Osteocyte (in vitro differentiated cells): ENCODE results near the gene CCDC134. TPM values are rescaled to one million over a fixed set of nuclear protein-coding genes. Genes with fewer than 3 reads are reported as not detected.
"Not testable (repeated sequence)": the region's sequence is repeated elsewhere in the genome, so short reads cannot be mapped to it uniquely, and the experiment has no call there.

Source experiments
- DNase-seq: peaks from one replicate; pipeline ENCODE4 v3.0.0; 2021; ENCODE audit warnings: mixed read lengths; ENCODE audit not compliant: unreplicated experiment; ENCODE audit errors: extremely low spot score
- H3K27ac Mint-ChIP-seq: one replicate; pipeline ENCODE4 v1.8.0; 2021; ENCODE audit warnings: mild to moderate bottlenecking, mixed read lengths; ENCODE audit not compliant: unreplicated experiment
- H3K27me3 Mint-ChIP-seq: one replicate; pipeline ENCODE4 v1.8.0; 2021; ENCODE audit warnings: mixed read lengths; ENCODE audit not compliant: unreplicated experiment
- H3K36me3 Mint-ChIP-seq: one replicate; pipeline ENCODE4 v1.8.0; 2021; ENCODE audit warnings: mixed read lengths; ENCODE audit not compliant: unreplicated experiment
- H3K4me1 Mint-ChIP-seq: one replicate; pipeline ENCODE4 v1.8.0; 2021; ENCODE audit warnings: mixed read lengths; ENCODE audit not compliant: unreplicated experiment
- H3K4me3 Mint-ChIP-seq: one replicate; pipeline ENCODE4 v1.8.0; 2021; ENCODE audit warnings: mild to moderate bottlenecking, moderate library complexity, mixed read lengths; ENCODE audit not compliant: unreplicated experiment
- H3K9me3 Mint-ChIP-seq: one replicate; pipeline ENCODE4 v1.8.0; 2021; ENCODE audit warnings: mixed read lengths; ENCODE audit not compliant: unreplicated experiment
- total RNA-seq: library from RNA; stranded (reverse); gene quantifications from 2 replicates; pipeline ENCODE4 v1.2.1, GENCODE V29; 2021
- TF ChIP-seq, protein P1 (sequence below): fragments of 200-600 bp; sonication (generic); IDR thresholded peaks from 2 replicates; pipeline ENCODE4 v1.5.0; 2021; ENCODE audit warnings: antibody characterized with exemption, mild to moderate bottlenecking, moderate library complexity

Gene CCDC134
- total RNA-seq, 1 donor from 2014 or later = 7.8 TPM

- H3K27ac Mint-ChIP-seq = peak overlapping the region; percentile 99
- H3K36me3 Mint-ChIP-seq = peaks cover 14% of the 10 kb centered on the region
- DNase-seq = no peak
- H3K4me3 Mint-ChIP-seq = peak overlapping the region; percentile 91
- no peaks in the 10 kb centered on the region for H3K27me3 Mint-ChIP-seq
- peaks cover 47% of the 10 kb centered on the region for H3K4me1 Mint-ChIP-seq
- TF ChIP-seq, protein P1, sequence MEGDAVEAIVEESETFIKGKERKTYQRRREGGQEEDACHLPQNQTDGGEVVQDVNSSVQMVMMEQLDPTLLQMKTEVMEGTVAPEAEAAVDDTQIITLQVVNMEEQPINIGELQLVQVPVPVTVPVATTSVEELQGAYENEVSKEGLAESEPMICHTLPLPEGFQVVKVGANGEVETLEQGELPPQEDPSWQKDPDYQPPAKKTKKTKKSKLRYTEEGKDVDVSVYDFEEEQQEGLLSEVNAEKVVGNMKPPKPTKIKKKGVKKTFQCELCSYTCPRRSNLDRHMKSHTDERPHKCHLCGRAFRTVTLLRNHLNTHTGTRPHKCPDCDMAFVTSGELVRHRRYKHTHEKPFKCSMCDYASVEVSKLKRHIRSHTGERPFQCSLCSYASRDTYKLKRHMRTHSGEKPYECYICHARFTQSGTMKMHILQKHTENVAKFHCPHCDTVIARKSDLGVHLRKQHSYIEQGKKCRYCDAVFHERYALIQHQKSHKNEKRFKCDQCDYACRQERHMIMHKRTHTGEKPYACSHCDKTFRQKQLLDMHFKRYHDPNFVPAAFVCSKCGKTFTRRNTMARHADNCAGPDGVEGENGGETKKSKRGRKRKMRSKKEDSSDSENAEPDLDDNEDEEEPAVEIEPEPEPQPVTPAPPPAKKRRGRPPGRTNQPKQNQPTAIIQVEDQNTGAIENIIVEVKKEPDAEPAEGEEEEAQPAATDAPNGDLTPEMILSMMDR = no peak
- no peaks in the 10 kb centered on the region for H3K9me3 Mint-ChIP-seq
These were observed 31.5 kb downstream of the CCDC134 start for GRCh38 chr22:41831828-41832552.

DNA sequence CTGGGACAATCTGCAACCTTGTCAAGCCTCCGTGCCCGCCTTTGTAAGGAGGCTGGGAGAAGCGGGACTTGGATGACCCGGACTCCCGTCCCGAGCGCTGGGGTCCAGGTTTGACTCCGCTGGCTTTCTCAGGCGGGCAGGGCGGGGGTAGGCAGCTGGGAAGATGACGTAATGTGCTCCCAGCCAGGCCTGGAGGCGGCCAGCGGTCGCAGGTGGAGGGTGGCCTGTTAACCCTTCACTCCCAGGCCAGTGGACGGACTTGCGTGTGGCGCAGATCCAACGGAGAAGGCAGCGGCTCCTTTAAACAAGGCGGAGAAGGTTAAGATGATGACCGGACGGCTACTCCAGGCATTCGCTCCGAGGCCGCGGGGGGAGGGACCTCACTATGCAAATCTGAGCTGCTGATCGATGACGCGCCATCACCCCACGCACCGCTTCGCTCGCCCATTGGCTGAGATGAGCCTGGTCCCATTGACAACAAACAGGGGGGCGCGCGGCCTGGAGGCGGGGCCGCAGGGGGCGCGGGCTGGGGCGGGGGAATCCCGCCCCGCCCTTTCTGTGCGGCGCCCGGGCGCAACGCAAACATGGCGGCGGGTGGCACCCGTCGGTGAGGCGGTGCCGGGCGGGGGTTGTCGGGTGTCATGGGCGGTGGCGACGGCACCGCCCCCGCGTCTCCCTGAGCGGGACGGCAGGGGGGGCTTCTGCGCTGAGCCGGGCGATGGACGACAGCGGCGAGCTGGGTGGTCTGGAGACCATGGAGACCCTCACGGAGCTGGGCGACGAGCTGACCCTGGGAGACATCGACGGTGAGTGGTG is 32.3 kb downstream of the CCDC134 start, which contains the start of gene SREBF2:
SREBF2 (plus strand) TSS at position 553 of the 816 bp plus-strand sequence; CDS start at position 719, 166 bp downstream.
- H3K4me3 Mint-ChIP-seq = peak within 1 kb of the TSS; percentile 94
- H3K9me3 Mint-ChIP-seq = no peaks in the 10 kb centered on the region
- H3K36me3 Mint-ChIP-seq = peaks cover 15% of the 10 kb centered on the region
- H3K4me1 Mint-ChIP-seq = peaks cover 47% of the 10 kb centered on the region
- no peaks in the 10 kb centered on the region for H3K27me3 Mint-ChIP-seq
- peak within 1 kb of the TSS; percentile 99 for H3K27ac Mint-ChIP-seq
- TF ChIP-seq, protein P1 = no peak
- DNase-seq = peak; percentile 99

- Mint-ChIP-seq H3K27ac (peak overlapping the region; percentile 90), H3K27me3 (no peaks in the 10 kb centered on the region), H3K4me1 (peaks cover 46% of the 10 kb centered on the region), H3K9me3 (no peaks in the 10 kb centered on the region), H3K4me3 (peak overlapping the region; percentile 94), H3K36me3 (peaks cover 20% of the 10 kb centered on the region)
- no peak for DNase-seq
- TF ChIP-seq, protein P1 = no peak
These were observed 33.0 kb downstream of the CCDC134 start for GRCh38 chr22:41833369-41834004.

GRCh38 chr22:41834005-41834944 is 33.8 kb downstream of the CCDC134 start:
- Mint-ChIP-seq H3K4me1 (peaks cover 51% of the 10 kb centered on the region), H3K27me3 (no peaks in the 10 kb centered on the region), H3K36me3 (peaks cover 20% of the 10 kb centered on the region), H3K4me3 (peak overlapping the region; percentile 94), H3K27ac (peak overlapping the region; percentile 90), H3K9me3 (no peaks in the 10 kb centered on the region)
- TF ChIP-seq, protein P1 = no peak
- DNase-seq = no peak

- not testable (repeated sequence) for H3K27ac Mint-ChIP-seq, H3K9me3 Mint-ChIP-seq, H3K4me3 Mint-ChIP-seq, H3K27me3 Mint-ChIP-seq, DNase-seq
- Mint-ChIP-seq H3K4me1 (peaks cover 60% of the 10 kb centered on the region), H3K36me3 (peaks cover 20% of the 10 kb centered on the region)
These were observed 35.0 kb downstream of the CCDC134 start for GRCh38 chr22:41835462-41835861.
